ENCODE data around the gene INMT.

GRCh38 chr7:30782690-30783089 lies 30.8 kb downstream of the INMT start:
- TF ChIP-seq POLR2A (IDR thresholded peaks at IDR 0.05; ENCODE audit: low read length) = no peak
- TF ChIP-seq GATA1 (IDR thresholded peaks at IDR 0.05; ENCODE audit: low read depth, low read length) = no peak
